Suprapubic skin (tissue), 4 donors: ENCODE results near the gene SAP25.

Source experiments
- CTCF ChIP-seq, 2 donors: fragments of 200-600 bp in 1 of 2; fragments of 450-650 bp in 1 of 2; sonication (generic) in 1 of 2; IDR thresholded peaks; one replicate each; pipeline ENCODE4 v1.5.1; 2016 to 2019; ENCODE audit warnings: antibody characterized with exemption in 2 of 2, mild to moderate bottlenecking in 1 of 2, moderate library complexity in 1 of 2
- EP300 ChIP-seq: sonication (generic); formaldehyde crosslinking; IDR thresholded peaks from one replicate; pipeline ENCODE4 v1.6.1; 2017; ENCODE audit warnings: antibody characterized with exemption
- POLR2AphosphoS5 ChIP-seq, 3 donors: sonication (generic); formaldehyde crosslinking; IDR thresholded peaks; one replicate each; pipeline ENCODE4 v1.6.1; 2017; ENCODE audit warnings: antibody characterized with exemption in 3 of 3

GRCh38 chr7:100575746-100576383 lies 2.2 kb upstream of the SAP25 start:
- TF ChIP-seq CTCF (IDR thresholded peaks at IDR 0.05), result no peak
- TF ChIP-seq POLR2AphosphoS5 (IDR thresholded peaks at IDR 0.05), result no peak
- TF ChIP-seq EP300, result no peak
